HG03060 (cell line): ENCODE data around the gene SMAD7.

Experiments used
- ATAC-seq: cut with Tn5 transposase; IDR thresholded peaks from one replicate; pipeline ENCODE4 v1.9.1; 2021; ENCODE audit warnings: low read depth, moderate number of reproducible peaks; ENCODE audit not compliant: unreplicated experiment

The SMAD7 gene

GRCh38 chr18:48947560-48947959, 3.2 kb downstream of the SMAD7 start:
- ATAC-seq: no peak

GRCh38 chr18:48947092-48947491, 3.7 kb downstream of the SMAD7 start:
- no peak for ATAC-seq

GRCh38 chr18:48946329-48946835, 4.4 kb downstream of the SMAD7 start:
- ATAC-seq: no peak

GRCh38 chr18:48945953-48946217, 4.9 kb downstream of the SMAD7 start:
- no peak for ATAC-seq

- ATAC-seq: no peak
Measured at GRCh38 chr18:48944634-48945033, 6.1 kb downstream of the SMAD7 start.

- no peak for ATAC-seq
Measured at GRCh38 chr18:48943736-48944527, 6.8 kb downstream of the SMAD7 start.

- ATAC-seq: no peak
Measured at GRCh38 chr18:48943333-48943732, 7.4 kb downstream of the SMAD7 start.

GRCh38 chr18:48942554-48943261, 8.1 kb downstream of the SMAD7 start:
- no peak for ATAC-seq

- ATAC-seq: no peak
Measured at GRCh38 chr18:48942086-48942485, 8.7 kb downstream of the SMAD7 start.

GRCh38 chr18:48941672-48942071, 9.1 kb downstream of the SMAD7 start:
- ATAC-seq: no peak

- ATAC-seq: no peak
Measured at GRCh38 chr18:48940854-48941611, 9.7 kb downstream of the SMAD7 start.

- ATAC-seq: no peak
Measured at GRCh38 chr18:48939205-48940097, 11.3 kb downstream of the SMAD7 start.

- no peak for ATAC-seq
Measured at GRCh38 chr18:48938827-48939204, 11.9 kb downstream of the SMAD7 start.

- ATAC-seq: no peak
Measured at GRCh38 chr18:48937869-48938750, 12.7 kb downstream of the SMAD7 start.

GRCh38 chr18:48935433-48935774, 15.4 kb downstream of the SMAD7 start:
- no peak for ATAC-seq

GRCh38 chr18:48934723-48935432, 15.9 kb downstream of the SMAD7 start:
- ATAC-seq: no peak

GRCh38 chr18:48934415-48934722, 16.4 kb downstream of the SMAD7 start:
- no peak for ATAC-seq

- no peak for ATAC-seq
Measured at GRCh38 chr18:48933578-48934414, 17.0 kb downstream of the SMAD7 start.
